T-cell (primary cell): Measurements from ENCODE around the gene NDUFS5. TPM values are rescaled to one million over a fixed set of nuclear protein-coding genes. Genes with fewer than 3 reads are reported as not detected.

ENCODE experiments used
- ATAC-seq, 4 experiments: fragments of 200-7000 bp in 3 of 4; fragments of 150-1000 bp in 1 of 4; cut with Tn5 transposase; replicated peaks in 1 of 4; 1 replicate in 3 of 4; 2 replicates in 1 of 4; pipeline ENCODE4 v1.10.0; 2021; ENCODE audit warnings: moderate library complexity in 3 of 4, mild to moderate bottlenecking in 2 of 4, moderate number of reproducible peaks in 1 of 4
- CTCF ChIA-PET, 2 donors: fragments of 300-600 bp; sonication (Branson Sonifier 250); formaldehyde crosslinking; loops; one replicate each; lab custom pipeline; 2022; ENCODE audit warnings: antibody characterized with exemption in 2 of 2; lab: Charles Lee
- POLR2A ChIA-PET, 2 donors: fragments of 300-600 bp; sonication (Branson Sonifier 250); formaldehyde crosslinking; loops; one replicate each; lab custom pipeline; 2022; ENCODE audit warnings: antibody characterized with exemption in 2 of 2; lab: Charles Lee
- DNase-seq, 35 experiments: peaks; one replicate each; pipeline versions ENCODE4 v3.0.0 to v3.0.0-alpha.2; 2013 to 2023
- H3K27ac ChIP-seq: one replicate; pipeline ENCODE4 v1.5.1; 2013; ENCODE audit warnings: low read length
- H3K27me3 ChIP-seq, 2 experiments: replicated peaks in 1 of 2; 1 replicate in 1 of 2; 2 replicates in 1 of 2; pipeline versions ENCODE4 v1.6.1 to v1.7.0; 2013; ENCODE audit warnings: low read length in 1 of 2, mixed read lengths in 1 of 2; ENCODE audit not compliant: control insufficient read depth in 2 of 2, insufficient read depth in 2 of 2; ENCODE audit errors: extremely low read depth in 1 of 2
- H3K36me3 ChIP-seq, 2 donors: 1 replicate in 1 of 2; 2 replicates in 1 of 2; pipeline versions ENCODE4 v1.6.1 to v1.7.0; 2013; ENCODE audit warnings: low read length in 1 of 2; ENCODE audit not compliant: control insufficient read depth in 2 of 2, insufficient read depth in 1 of 2; ENCODE audit errors: extremely low read depth in 1 of 2
- H3K4me1 ChIP-seq, 2 experiments: 1 replicate in 1 of 2; 2 replicates in 1 of 2; pipeline versions ENCODE4 v1.6.1 to v1.7.0; 2013; ENCODE audit warnings: low read length in 2 of 2, mixed read lengths in 1 of 2; ENCODE audit not compliant: insufficient read depth in 2 of 2, control insufficient read depth in 1 of 2; ENCODE audit errors: extremely low read depth in 1 of 2
- H3K4me3 ChIP-seq, 2 donors: 1 replicate in 1 of 2; 2 replicates in 1 of 2; pipeline versions ENCODE4 v1.5.1 to v1.7.0; 2013; ENCODE audit warnings: mild to moderate bottlenecking in 2 of 2, low read length in 1 of 2, moderate library complexity in 1 of 2; ENCODE audit not compliant: control insufficient read depth in 1 of 2; ENCODE audit errors: extremely low read depth in 1 of 2
- H3K9me3 ChIP-seq: 2 replicates; pipeline ENCODE4 v1.7.0; 2013
- H3K27ac Mint-ChIP-seq, 2 donors: one replicate each; pipeline ENCODE4 v1.8.0; 2020 to 2021; ENCODE audit warnings: mild to moderate bottlenecking in 2 of 2, mixed read lengths in 2 of 2
- H3K27me3 Mint-ChIP-seq, 2 donors: one replicate each; pipeline ENCODE4 v1.8.0; 2021 to 2022; ENCODE audit warnings: mixed read lengths in 2 of 2
- H3K36me3 Mint-ChIP-seq: one replicate; pipeline ENCODE4 v1.8.0; 2021; ENCODE audit warnings: mixed read lengths
- H3K4me1 Mint-ChIP-seq, 3 donors: one replicate each; pipeline ENCODE4 v1.8.0; 2020 to 2022; ENCODE audit warnings: mixed read lengths in 3 of 3, mild to moderate bottlenecking in 1 of 3
- H3K4me3 Mint-ChIP-seq, 3 donors: one replicate each; pipeline ENCODE4 v1.8.0; 2020 to 2022; ENCODE audit warnings: mild to moderate bottlenecking in 3 of 3, mixed read lengths in 3 of 3, moderate library complexity in 3 of 3
- H3K9me3 Mint-ChIP-seq, 3 donors: one replicate each; pipeline ENCODE4 v1.8.0; 2020 to 2022; ENCODE audit warnings: mixed read lengths in 3 of 3
- WGBS: methylation state at CpG from one replicate; pipeline ENCODE4 v1.1.5; 2013; ENCODE audit warnings: missing lambda C conversion rate; ENCODE audit not compliant: insufficient coverage; 5-methylcytosine and 5-hydroxymethylcytosine counted together
- total RNA-seq, 35 experiments: library from RNA in 6 of 35; stranded (reverse) in 6 of 35; fragments of 120-200 nt in 1 of 35; gene quantifications; one replicate each; pipeline versions ENCODE4 v1.2.1 to v1.2.4 and lab custom pipeline; 2013 to 2026

The NDUFS5 gene
- total RNA-seq, 5 donors from 2014 or later (not counting 1 experiment from before 2014, with no cell fraction given): 95.3 to 120 (median 101) TPM

GRCh38 chr1:38990386-38990737 is 35.8 kb upstream of the NDUFS5 start:
- peaks cover 0 to 3% of the 10 kb centered on the region in 2 donors for H3K27me3 Mint-ChIP-seq
- POLR2A ChIA-PET: interaction anchor here in 1 of 2 donors (0.6 to 0.7 kb wide), 5 partner anchors 10 to 420 kb away, joined by 3 to 7 read pairs (median 5); partner anchors contain the start of gene NDUFS5
- no peaks in the 10 kb centered on the region for H3K9me3 Mint-ChIP-seq

GRCh38 chr1:38990738-38991637 is 35.2 kb upstream of the NDUFS5 start, which contains the start of gene AKIRIN1:
Gene AKIRIN1 (plus strand): TSS chr1:38991276. CDS start chr1:38991381, 105 bp downstream.
- peak within 1 kb of the TSS; percentile 81 to 87 (median 86) for H3K4me3 Mint-ChIP-seq

More at GRCh38 chr1:38990386-38990737, 35.8 kb upstream of the NDUFS5 start:
- ATAC-seq (peak in 2 of 4 experiments; percentile 4 to 15), DNase-seq (no peak)
- CTCF ChIA-PET: interaction anchor here (0.6 to 1.0 kb wide), 5 partner anchors 10 to 855 kb away, joined by 3 to 4 read pairs (median 3); no protein-coding TSS in a partner anchor
- Histone ChIP-seq H3K4me1 (peaks cover 16 to 34% of the 10 kb centered on the region in 2 experiments), H3K9me3 (no peaks in the 10 kb centered on the region), H3K4me3 (peak overlapping the region; percentile 63 to 90), H3K36me3 (peaks cover 3 to 7% of the 10 kb centered on the region in 2 donors), H3K27ac (peak overlapping the region; percentile 83), H3K27me3 (no peaks in the 10 kb centered on the region)
- WGBS: 40% methylated on average over 1 of the region's 5 CpGs
- Mint-ChIP-seq H3K36me3 (peaks cover 12% of the 10 kb centered on the region), H3K27ac (peak overlapping the region; percentile 87 to 91), H3K4me1 (peaks cover 33 to 44% (median 38%) of the 10 kb centered on the region in 3 donors), H3K4me3 (peak overlapping the region; percentile 79 to 87 (median 81))

GRCh38 chr1:38991638-38992411 is 34.3 kb upstream of the NDUFS5 start:
- Mint-ChIP-seq H3K4me3 (peak overlapping the region; percentile 81 to 87 (median 86)), H3K9me3 (no peaks in the 10 kb centered on the region), H3K36me3 (peaks cover 15% of the 10 kb centered on the region), H3K27me3 (no peaks in the 10 kb centered on the region), H3K4me1 (peaks cover 47 to 58% (median 53%) of the 10 kb centered on the region in 3 donors), H3K27ac (peak overlapping the region; percentile 86 to 87)
- peak in 2 of 35 experiments; percentile 3 to 24 for DNase-seq
- H3K27me3 ChIP-seq: no peaks in the 10 kb centered on the region
- ChIA-PET POLR2A (interaction anchor here (0.6 kb wide), 3 partner anchors 34 to 207 kb away, joined by 3 to 6 read pairs (median 5); no protein-coding TSS in a partner anchor), CTCF (interaction anchor here (0.6 to 2.0 kb wide), 4 partner anchors 14 to 229 kb away, joined by 3 to 6 read pairs (median 6); partner anchors contain the start of gene NDUFS5 (in 1 of the 2))
- H3K27ac ChIP-seq: peak overlapping the region; percentile 81
- peak in 2 of 4 experiments; percentile 1 to 6 for ATAC-seq
- H3K4me1 ChIP-seq: peaks cover 21 to 47% of the 10 kb centered on the region in 2 experiments
- H3K36me3 ChIP-seq: peaks cover 3 to 7% of the 10 kb centered on the region in 2 donors
- peak overlapping the region; percentile 86 to 90 for H3K4me3 ChIP-seq
- H3K9me3 ChIP-seq: no peaks in the 10 kb centered on the region
- 3% methylated on average over 18 of the region's 30 CpGs for WGBS

More at GRCh38 chr1:38990738-38991637, 35.2 kb upstream of the NDUFS5 start, which contains the start of gene AKIRIN1:
- Mint-ChIP-seq H3K27ac (peak within 1 kb of the TSS; percentile 87 to 91), H3K36me3 (peaks cover 15% of the 10 kb centered on the region), H3K27me3 (peaks cover 0 to 3% of the 10 kb centered on the region in 2 donors), H3K4me1 (peaks cover 38 to 50% (median 45%) of the 10 kb centered on the region in 3 donors), H3K9me3 (no peaks in the 10 kb centered on the region)
- ChIA-PET POLR2A (interaction anchor here in 1 of 2 donors (0.6 to 0.7 kb wide), 5 partner anchors 10 to 419 kb away, joined by 3 to 7 read pairs (median 5); partner anchors contain the start of gene NDUFS5), CTCF (interaction anchor here (0.6 to 1.0 kb wide), 5 partner anchors 10 to 855 kb away, joined by 3 to 4 read pairs (median 3); no protein-coding TSS in a partner anchor)
- DNase-seq: peak; percentile 73 to 95 (median 87)
- under 1% methylated on average over 58 of the region's 76 CpGs for WGBS
- Histone ChIP-seq H3K9me3 (no peaks in the 10 kb centered on the region), H3K36me3 (peaks cover 3 to 7% of the 10 kb centered on the region in 2 donors), H3K27me3 (no peaks in the 10 kb centered on the region), H3K27ac (peak within 1 kb of the TSS; percentile 83), H3K4me3 (peak within 1 kb of the TSS; percentile 86 to 90), H3K4me1 (peaks cover 17 to 40% of the 10 kb centered on the region in 2 experiments)
- peak; percentile 94 to 97 (median 95) for ATAC-seq

DNA sequence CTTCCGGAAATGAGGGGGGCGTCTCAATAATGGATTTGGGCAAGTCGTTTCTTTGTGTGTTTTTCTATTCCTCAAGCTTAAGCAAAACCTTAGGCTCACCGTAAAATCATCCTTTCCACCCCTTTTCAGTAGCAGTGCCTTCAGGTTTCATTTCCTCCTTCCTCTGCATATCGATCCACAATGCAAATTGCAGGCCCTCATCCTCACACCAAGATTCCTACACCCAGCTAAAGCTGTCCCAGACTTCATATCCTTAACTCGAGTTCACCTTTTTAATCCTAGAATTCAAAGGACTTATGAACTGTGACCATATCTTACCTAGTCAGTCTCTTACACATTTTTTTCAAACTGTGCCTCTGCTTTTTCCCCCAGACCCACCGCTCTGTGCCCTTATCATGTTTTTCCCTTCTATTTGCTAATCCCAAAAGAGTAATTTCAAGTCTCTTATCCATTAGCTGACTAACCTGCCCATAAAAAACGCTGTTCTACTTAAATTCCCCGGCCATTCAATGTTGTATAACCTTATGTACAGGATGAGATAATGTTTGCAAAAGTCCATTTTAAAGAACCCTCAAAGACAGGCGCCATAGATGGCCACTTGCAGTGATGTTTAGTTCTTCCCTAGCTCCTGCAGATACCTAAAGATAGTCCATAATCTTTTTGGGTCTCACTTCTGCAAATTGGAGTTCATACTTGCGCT is 33.6 kb upstream of the NDUFS5 start:
- ChIA-PET CTCF (interaction anchor here (0.6 to 2.0 kb wide), 3 partner anchors 15 to 229 kb away, joined by 3 to 6 read pairs (median 5); partner anchors contain the start of gene NDUFS5 (in 1 of the 2)), POLR2A (interaction anchor here (0.6 to 1.1 kb wide), 3 partner anchors 14 to 207 kb away, joined by 3 to 5 read pairs (median 3); no protein-coding TSS in a partner anchor)
- ATAC-seq (no peak), DNase-seq (peak in 1 of 35 experiments; percentile 19)
- H3K4me3 Mint-ChIP-seq: peak overlapping the region; percentile 81 to 87 (median 86)
- peak overlapping the region; percentile 86 to 87 for H3K27ac Mint-ChIP-seq
- no peaks in the 10 kb centered on the region for H3K27me3 Mint-ChIP-seq
- 25% methylated on average over 5 of the region's 11 CpGs for WGBS
- no peaks in the 10 kb centered on the region for H3K9me3 ChIP-seq
- peaks cover 4 to 7% of the 10 kb centered on the region in 2 donors for H3K36me3 ChIP-seq
- H3K4me3 ChIP-seq: peak overlapping the region; percentile 62 to 90
- no peaks in the 10 kb centered on the region for H3K9me3 Mint-ChIP-seq
- peaks cover 54 to 66% (median 60%) of the 10 kb centered on the region in 3 donors for H3K4me1 Mint-ChIP-seq
- no peaks in the 10 kb centered on the region for H3K27me3 ChIP-seq
- H3K36me3 Mint-ChIP-seq: peaks cover 15% of the 10 kb centered on the region
- H3K27ac ChIP-seq: peak overlapping the region; percentile 81
- H3K4me1 ChIP-seq: peaks cover 26 to 51% of the 10 kb centered on the region in 2 experiments

- no peaks in the 10 kb centered on the region for H3K27me3 Mint-ChIP-seq
- WGBS: 93% methylated on average over 3 of the region's 5 CpGs
- Histone ChIP-seq H3K27me3 (no peaks in the 10 kb centered on the region), H3K4me1 (peaks cover 33 to 60% of the 10 kb centered on the region in 2 experiments), H3K4me3 (no peak overlapping the region), H3K36me3 (peaks cover 14 to 18% of the 10 kb centered on the region in 2 donors), H3K27ac (no peak overlapping the region), H3K9me3 (no peaks in the 10 kb centered on the region)
- ChIA-PET CTCF (interaction anchor here in 1 of 2 donors (0.5 kb wide), 1 partner anchor 14 kb away, joined by 6 read pairs; no protein-coding TSS in a partner anchor), POLR2A (interaction anchor here (0.6 to 0.7 kb wide), 3 partner anchors 14 to 408 kb away, joined by 3 to 8 read pairs (median 3); no protein-coding TSS in a partner anchor)
- no peak for DNase-seq
- no peaks in the 10 kb centered on the region for H3K9me3 Mint-ChIP-seq
- peak overlapping the region; percentile 66 to 82 for H3K27ac Mint-ChIP-seq
- peaks cover 66 to 78% (median 71%) of the 10 kb centered on the region in 3 donors for H3K4me1 Mint-ChIP-seq
- H3K4me3 Mint-ChIP-seq: peak overlapping the region; percentile 31 to 87 (median 37)
- H3K36me3 Mint-ChIP-seq: peaks cover 26% of the 10 kb centered on the region
- ATAC-seq: no peak
Observed at GRCh38 chr1:38994196-38994595, 32.0 kb upstream of the NDUFS5 start.
